Panc1 (cell line): ENCODE results near the gene MCHR2.

ENCODE experiments used
- POLR2AphosphoS5 ChIP-seq: IDR thresholded peaks from 2 replicates; pipeline ENCODE4 v1.6.1; 2012; ENCODE audit warnings: mild to moderate bottlenecking, low read depth, low read length, moderate library complexity
- SIN3A ChIP-seq: IDR thresholded peaks from 2 replicates; pipeline ENCODE4 v1.6.1; 2012; ENCODE audit warnings: low read depth, mild to moderate bottlenecking, low read length, moderate library complexity, borderline replicate concordance; ENCODE audit not compliant: insufficient read depth
- TCF7L2 ChIP-seq: IDR thresholded peaks from 2 replicates; pipeline ENCODE4 v1.6.1; 2011; ENCODE audit warnings: mild to moderate bottlenecking, low read depth, low read length, inconsistent platforms
- TF ChIP-seq, protein P1 (sequence below): fragments of 450-650 bp; IDR thresholded peaks from 2 replicates; pipeline ENCODE4 v1.5.1; 2017; ENCODE audit warnings: mild to moderate bottlenecking
- TF ChIP-seq, protein P2 (sequence below), 2 experiments: IDR thresholded peaks; 2 replicates each; pipeline ENCODE4 v1.6.1; 2011 to 2012; ENCODE audit warnings: low read depth in 2 of 2, control low read depth in 1 of 2, low read length in 1 of 2, mild to moderate bottlenecking in 1 of 2, moderate library complexity in 1 of 2; ENCODE audit not compliant: insufficient read depth in 1 of 2

DNA sequence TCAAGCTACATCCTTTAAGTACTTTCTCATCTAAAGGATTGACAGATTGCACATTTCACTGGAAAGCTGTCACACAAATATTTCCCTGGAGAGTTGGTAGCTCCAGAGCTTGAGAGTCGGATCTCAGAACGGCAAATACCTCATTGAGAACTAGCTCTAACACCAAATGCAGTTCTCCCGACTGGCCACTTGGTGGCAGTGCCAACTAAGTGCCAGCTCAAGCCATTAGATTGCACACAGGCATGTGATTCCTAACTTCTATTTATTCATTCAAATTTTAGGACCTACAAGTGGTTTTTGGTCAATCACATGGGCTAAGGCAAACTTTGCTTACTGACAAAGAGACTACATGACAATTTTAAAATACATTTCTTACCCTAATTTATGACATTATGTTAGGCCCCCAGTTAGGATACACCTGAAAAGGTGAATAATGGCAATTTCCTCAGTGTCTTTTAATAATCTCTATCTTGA is 7.9 kb upstream of the MCHR2 start:
- TF ChIP-seq, protein P1, sequence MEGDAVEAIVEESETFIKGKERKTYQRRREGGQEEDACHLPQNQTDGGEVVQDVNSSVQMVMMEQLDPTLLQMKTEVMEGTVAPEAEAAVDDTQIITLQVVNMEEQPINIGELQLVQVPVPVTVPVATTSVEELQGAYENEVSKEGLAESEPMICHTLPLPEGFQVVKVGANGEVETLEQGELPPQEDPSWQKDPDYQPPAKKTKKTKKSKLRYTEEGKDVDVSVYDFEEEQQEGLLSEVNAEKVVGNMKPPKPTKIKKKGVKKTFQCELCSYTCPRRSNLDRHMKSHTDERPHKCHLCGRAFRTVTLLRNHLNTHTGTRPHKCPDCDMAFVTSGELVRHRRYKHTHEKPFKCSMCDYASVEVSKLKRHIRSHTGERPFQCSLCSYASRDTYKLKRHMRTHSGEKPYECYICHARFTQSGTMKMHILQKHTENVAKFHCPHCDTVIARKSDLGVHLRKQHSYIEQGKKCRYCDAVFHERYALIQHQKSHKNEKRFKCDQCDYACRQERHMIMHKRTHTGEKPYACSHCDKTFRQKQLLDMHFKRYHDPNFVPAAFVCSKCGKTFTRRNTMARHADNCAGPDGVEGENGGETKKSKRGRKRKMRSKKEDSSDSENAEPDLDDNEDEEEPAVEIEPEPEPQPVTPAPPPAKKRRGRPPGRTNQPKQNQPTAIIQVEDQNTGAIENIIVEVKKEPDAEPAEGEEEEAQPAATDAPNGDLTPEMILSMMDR = peak; percentile 95
- TF ChIP-seq POLR2AphosphoS5 (no peak), SIN3A (no peak), TCF7L2 (no peak)
- TF ChIP-seq, protein P2, sequence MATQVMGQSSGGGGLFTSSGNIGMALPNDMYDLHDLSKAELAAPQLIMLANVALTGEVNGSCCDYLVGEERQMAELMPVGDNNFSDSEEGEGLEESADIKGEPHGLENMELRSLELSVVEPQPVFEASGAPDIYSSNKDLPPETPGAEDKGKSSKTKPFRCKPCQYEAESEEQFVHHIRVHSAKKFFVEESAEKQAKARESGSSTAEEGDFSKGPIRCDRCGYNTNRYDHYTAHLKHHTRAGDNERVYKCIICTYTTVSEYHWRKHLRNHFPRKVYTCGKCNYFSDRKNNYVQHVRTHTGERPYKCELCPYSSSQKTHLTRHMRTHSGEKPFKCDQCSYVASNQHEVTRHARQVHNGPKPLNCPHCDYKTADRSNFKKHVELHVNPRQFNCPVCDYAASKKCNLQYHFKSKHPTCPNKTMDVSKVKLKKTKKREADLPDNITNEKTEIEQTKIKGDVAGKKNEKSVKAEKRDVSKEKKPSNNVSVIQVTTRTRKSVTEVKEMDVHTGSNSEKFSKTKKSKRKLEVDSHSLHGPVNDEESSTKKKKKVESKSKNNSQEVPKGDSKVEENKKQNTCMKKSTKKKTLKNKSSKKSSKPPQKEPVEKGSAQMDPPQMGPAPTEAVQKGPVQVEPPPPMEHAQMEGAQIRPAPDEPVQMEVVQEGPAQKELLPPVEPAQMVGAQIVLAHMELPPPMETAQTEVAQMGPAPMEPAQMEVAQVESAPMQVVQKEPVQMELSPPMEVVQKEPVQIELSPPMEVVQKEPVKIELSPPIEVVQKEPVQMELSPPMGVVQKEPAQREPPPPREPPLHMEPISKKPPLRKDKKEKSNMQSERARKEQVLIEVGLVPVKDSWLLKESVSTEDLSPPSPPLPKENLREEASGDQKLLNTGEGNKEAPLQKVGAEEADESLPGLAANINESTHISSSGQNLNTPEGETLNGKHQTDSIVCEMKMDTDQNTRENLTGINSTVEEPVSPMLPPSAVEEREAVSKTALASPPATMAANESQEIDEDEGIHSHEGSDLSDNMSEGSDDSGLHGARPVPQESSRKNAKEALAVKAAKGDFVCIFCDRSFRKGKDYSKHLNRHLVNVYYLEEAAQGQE (IDR thresholded peaks at IDR 0.05; ENCODE audit: insufficient read depth in 1 of 2, low read depth in 2 of 2, low read length in 1 of 2) = no peak
